ENCODE data around the gene CES3. TPM values are rescaled to one million over a fixed set of nuclear protein-coding genes. Genes with fewer than 3 reads are reported as not detected.
"Not testable (repeated sequence)": the region's sequence is repeated elsewhere in the genome, so short reads cannot be mapped to it uniquely, and the experiment has no call there.

The CES3 gene
- polyA plus RNA-seq, 1 donor from 2014 or later, result 1.8 TPM

DNA sequence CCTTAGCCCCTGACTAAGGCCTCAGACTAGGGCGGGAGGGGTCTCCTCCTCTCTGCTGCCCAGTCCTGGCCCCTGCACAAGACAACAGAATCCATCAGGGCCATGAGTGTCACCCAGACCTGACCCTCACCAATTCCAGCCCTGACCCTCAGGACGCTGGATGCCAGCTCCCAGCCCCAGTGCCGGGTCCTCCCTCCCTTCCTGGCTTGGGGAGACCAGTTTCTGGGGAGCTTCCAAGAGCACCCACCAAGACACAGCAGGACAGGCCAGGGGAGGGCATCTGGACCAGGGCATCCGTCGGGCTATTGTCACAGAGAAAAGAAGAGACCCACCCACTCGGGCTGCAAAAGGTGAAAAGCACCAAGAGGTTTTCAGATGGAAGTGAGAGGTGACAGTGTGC, 12.7 kb downstream of the CES3 start:
- Histone ChIP-seq H3K36me3 (ENCODE audit: insufficient read depth, low read length) (no peaks in the 10 kb centered on the region), H2AFZ (ENCODE audit: low read depth, low read length) (no peak overlapping the region), H3K79me2 (replicated peaks; ENCODE audit: insufficient read depth, low read length) (no peaks in the 10 kb centered on the region), H3K4me3 (ENCODE audit: low read length) (no peak overlapping the region), H3K9me2 (ENCODE audit: insufficient read depth, low read length) (no peaks in the 10 kb centered on the region), H3K27ac (ENCODE audit: low read length) (no peak overlapping the region), H3K9me3 (ENCODE audit: low read length) (no peaks in the 10 kb centered on the region), H4K20me1 (ENCODE audit: insufficient read depth) (no peaks in the 10 kb centered on the region), H3F3A (ENCODE audit: insufficient read depth, low read length, poor library complexity, severe bottlenecking) (no peaks in the 10 kb centered on the region), H3K4me2 (ENCODE audit: low read length) (no peak overlapping the region), H3K9ac (ENCODE audit: low read length) (no peak overlapping the region), H3K27me3 (ENCODE audit: insufficient read depth, low read depth, low read length) (no peaks in the 10 kb centered on the region)
- TF ChIP-seq, protein P1, sequence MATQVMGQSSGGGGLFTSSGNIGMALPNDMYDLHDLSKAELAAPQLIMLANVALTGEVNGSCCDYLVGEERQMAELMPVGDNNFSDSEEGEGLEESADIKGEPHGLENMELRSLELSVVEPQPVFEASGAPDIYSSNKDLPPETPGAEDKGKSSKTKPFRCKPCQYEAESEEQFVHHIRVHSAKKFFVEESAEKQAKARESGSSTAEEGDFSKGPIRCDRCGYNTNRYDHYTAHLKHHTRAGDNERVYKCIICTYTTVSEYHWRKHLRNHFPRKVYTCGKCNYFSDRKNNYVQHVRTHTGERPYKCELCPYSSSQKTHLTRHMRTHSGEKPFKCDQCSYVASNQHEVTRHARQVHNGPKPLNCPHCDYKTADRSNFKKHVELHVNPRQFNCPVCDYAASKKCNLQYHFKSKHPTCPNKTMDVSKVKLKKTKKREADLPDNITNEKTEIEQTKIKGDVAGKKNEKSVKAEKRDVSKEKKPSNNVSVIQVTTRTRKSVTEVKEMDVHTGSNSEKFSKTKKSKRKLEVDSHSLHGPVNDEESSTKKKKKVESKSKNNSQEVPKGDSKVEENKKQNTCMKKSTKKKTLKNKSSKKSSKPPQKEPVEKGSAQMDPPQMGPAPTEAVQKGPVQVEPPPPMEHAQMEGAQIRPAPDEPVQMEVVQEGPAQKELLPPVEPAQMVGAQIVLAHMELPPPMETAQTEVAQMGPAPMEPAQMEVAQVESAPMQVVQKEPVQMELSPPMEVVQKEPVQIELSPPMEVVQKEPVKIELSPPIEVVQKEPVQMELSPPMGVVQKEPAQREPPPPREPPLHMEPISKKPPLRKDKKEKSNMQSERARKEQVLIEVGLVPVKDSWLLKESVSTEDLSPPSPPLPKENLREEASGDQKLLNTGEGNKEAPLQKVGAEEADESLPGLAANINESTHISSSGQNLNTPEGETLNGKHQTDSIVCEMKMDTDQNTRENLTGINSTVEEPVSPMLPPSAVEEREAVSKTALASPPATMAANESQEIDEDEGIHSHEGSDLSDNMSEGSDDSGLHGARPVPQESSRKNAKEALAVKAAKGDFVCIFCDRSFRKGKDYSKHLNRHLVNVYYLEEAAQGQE (IDR thresholded peaks at IDR 0.05; ENCODE audit: borderline replicate concordance), result no peak
- TF ChIP-seq SMC3 (conservative IDR thresholded peaks at IDR 0.05; ENCODE audit: poor library complexity) (no peak), RAD21 (conservative IDR thresholded peaks at IDR 0.05) (no peak), CTCF (IDR thresholded peaks at IDR 0.05; ENCODE audit: poor library complexity, severe bottlenecking) (no peak), MXI1 (conservative IDR thresholded peaks at IDR 0.05; ENCODE audit: poor library complexity, severe bottlenecking) (no peak), POLR2AphosphoS5 (IDR thresholded peaks at IDR 0.05) (no peak), TAF1 (IDR thresholded peaks at IDR 0.05; ENCODE audit: low read depth) (no peak), EZH2 (IDR thresholded peaks at IDR 0.05; ENCODE audit: borderline replicate concordance, insufficient read depth, low read length, poor library complexity, severe bottlenecking) (no peak), EP300 (conservative IDR thresholded peaks at IDR 0.05; ENCODE audit: poor library complexity, severe bottlenecking) (no peak)

DNA sequence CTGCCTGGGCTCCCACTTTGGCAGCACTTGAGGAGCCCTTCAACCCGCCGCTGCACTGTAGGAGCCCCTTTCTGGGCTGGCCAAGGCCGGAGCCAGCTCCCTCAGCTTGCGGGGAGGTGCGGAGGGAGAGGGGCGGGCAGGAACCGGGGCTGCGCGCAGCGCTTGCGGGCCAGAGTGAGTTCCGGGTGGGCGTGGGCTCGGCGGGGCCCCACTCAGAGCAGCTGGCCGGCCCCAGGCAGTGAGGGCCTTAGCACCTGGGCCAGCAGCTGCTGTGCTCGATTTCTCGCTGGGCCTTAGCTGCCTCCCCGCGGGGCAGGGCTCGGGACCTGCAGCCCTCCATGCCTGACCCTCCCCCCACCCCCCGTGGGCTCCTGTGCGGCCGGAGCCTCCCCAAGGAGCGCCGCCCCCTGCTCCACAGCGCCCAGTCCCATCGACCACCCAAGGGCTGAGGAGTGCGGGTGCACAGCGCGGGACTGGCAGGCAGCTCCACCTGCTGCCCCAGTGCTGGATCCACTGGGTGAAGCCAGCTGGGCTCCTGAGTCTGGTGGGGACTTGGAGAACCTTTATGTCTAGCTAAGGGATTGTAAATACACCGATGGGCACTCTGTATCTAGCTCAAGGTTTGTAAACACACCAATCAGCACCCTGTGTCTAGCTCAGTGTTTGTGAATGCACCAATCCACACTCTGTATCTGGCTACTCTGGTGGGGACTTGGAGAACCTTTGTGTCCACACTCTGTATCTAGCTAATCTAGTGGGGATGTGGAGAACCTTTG, 13.3 kb downstream of the CES3 start:
- not testable (repeated sequence) for H3K4me3 ChIP-seq (ENCODE audit: low read length); H3F3A ChIP-seq (ENCODE audit: insufficient read depth, low read length, poor library complexity, severe bottlenecking); H3K79me2 ChIP-seq (replicated peaks; ENCODE audit: insufficient read depth, low read length); H2AFZ ChIP-seq (ENCODE audit: low read depth, low read length); H3K27me3 ChIP-seq (ENCODE audit: insufficient read depth, low read depth, low read length); H3K36me3 ChIP-seq (ENCODE audit: insufficient read depth, low read length); H3K9me2 ChIP-seq (ENCODE audit: insufficient read depth, low read length); H4K20me1 ChIP-seq (ENCODE audit: insufficient read depth); H3K9ac ChIP-seq (ENCODE audit: low read length); H3K27ac ChIP-seq (ENCODE audit: low read length); H3K4me2 ChIP-seq (ENCODE audit: low read length); H3K9me3 ChIP-seq (ENCODE audit: low read length)

GRCh38 chr16:66974932-66975246, 13.8 kb downstream of the CES3 start:
- not testable (repeated sequence) for H3K27ac ChIP-seq (ENCODE audit: low read length); H3K27me3 ChIP-seq (ENCODE audit: insufficient read depth, low read depth, low read length); H3K4me2 ChIP-seq (ENCODE audit: low read length); H2AFZ ChIP-seq (ENCODE audit: low read depth, low read length); H4K20me1 ChIP-seq (ENCODE audit: insufficient read depth); H3K36me3 ChIP-seq (ENCODE audit: insufficient read depth, low read length); H3K4me3 ChIP-seq (ENCODE audit: low read length); H3K9me2 ChIP-seq (ENCODE audit: insufficient read depth, low read length); H3K79me2 ChIP-seq (replicated peaks; ENCODE audit: insufficient read depth, low read length); H3F3A ChIP-seq (ENCODE audit: insufficient read depth, low read length, poor library complexity, severe bottlenecking); H3K9ac ChIP-seq (ENCODE audit: low read length); H3K9me3 ChIP-seq (ENCODE audit: low read length)
